Left forelimb (tissue), 1 donor: ENCODE measurements around the gene PTGES2.
"Not testable (repeated sequence)": the region's sequence is repeated elsewhere in the genome, so short reads cannot be mapped to it uniquely, and the experiment has no call there.

Experiments
- DNase-seq: peaks from one replicate; pipeline ENCODE4 v3.0.0-alpha.2; 2018; ENCODE audit warnings: low spot score

Gene PTGES2

GRCh38 chr9:128136816-128137793 is 9.6 kb upstream of the PTGES2 start:
- DNase-seq: no peak

DNA sequence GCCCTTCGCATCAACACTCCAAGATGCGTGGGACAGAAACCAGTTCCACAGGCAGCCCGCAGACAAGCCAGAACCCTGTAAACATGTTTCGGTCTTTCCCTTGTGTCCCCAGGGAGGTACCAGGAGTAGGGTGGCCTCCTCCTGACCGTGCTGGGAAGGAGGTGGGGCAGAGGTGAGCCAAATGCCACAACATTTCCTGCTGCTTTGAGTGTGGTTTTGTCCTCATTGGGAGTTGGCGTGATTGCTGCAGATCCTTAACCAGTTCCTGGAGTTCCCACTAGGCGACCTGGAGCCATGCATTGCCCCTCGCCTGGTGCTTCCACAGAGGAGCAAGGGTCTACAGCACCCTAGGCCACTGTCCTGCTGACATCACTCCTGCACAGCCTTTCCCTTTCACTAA is 8.0 kb upstream of the PTGES2 start:
- DNase-seq: peak; percentile 50

- DNase-seq: not testable (repeated sequence)
These were observed 4.6 kb upstream of the PTGES2 start for GRCh38 chr9:128132139-128132538.

GRCh38 chr9:128131346-128131745 is 3.8 kb upstream of the PTGES2 start:
- DNase-seq: not testable (repeated sequence)

GRCh38 chr9:128130651-128131050 is 3.1 kb upstream of the PTGES2 start:
- DNase-seq: not testable (repeated sequence)

DNA sequence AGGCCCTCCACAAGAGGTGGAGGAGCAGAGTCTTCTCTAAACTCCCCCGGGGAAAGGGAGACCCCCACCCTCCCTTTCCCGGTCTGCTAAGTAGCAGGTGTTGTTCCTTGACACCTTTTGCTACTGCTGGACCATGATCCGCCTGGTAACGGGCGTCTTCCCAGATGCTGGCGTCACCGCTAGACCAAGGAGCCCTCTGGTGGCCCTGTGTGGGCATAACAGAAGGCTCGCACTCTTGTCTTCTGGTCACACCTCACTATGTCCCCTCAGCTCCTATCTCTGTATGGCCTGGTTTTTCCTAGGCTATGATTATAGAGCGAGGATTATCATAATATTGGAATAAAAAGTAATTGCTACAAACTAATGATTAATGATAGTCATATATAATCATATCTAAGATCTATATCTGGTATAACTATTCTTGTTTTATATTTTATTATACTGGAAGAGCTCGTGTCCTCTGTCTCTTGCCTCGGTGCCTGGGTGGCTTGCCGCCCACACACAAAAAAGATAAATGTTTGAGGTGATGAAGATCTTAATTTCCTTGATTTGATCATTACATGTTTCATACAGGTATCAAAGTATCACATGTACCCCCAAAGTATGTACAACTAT is 2.6 kb upstream of the PTGES2 start:
- DNase-seq: not testable (repeated sequence)

GRCh38 chr9:128128836-128129590 is 1.5 kb upstream of the PTGES2 start:
- DNase-seq: no peak

DNA sequence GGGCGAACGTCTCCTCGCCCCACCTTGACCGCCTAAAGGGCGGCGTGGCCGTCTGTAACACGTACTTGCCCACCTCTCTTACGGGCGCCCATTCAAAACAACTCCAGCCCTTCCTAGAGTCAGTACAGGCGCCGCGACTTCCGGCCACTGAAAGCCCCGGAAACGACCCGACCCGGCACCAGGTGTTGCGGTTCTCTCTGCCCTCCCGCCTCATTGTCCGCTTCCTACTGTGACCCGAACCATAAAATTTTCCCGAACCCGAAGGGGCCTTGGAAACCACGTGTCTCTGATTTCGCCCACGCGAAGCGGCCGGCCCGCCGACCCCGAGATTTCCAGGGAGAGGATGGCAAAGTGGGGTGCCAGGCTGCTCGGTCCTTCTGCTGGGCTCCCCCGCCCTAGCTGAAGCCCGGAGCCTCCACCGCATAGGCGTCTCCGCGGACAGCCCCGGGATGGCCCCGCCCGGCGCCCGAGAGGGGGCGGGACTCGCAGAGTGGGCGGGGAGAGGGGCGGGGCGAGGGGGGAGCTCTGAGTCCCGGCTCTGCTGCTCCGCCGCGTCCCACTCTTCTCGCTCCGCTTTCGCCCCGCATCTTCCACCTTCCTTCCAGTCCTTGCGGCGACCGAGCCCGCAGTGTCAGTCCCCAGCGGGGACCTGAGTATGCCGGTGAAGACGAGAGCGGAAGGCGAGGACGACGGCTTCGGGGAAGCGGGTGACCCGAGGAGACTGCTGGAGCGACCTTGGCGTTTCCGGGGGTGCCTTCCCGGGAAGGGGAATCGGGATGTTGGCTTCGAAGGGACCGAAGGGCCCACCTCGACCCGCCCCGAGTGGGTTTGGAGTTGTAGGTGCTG is 684 bp upstream of the PTGES2 start:
- peak; percentile 93 for DNase-seq

- DNase-seq: no peak
These were observed 1.8 kb downstream of the PTGES2 start for GRCh38 chr9:128125580-128126354.

GRCh38 chr9:128124873-128125579 is 2.5 kb downstream of the PTGES2 start:
- DNase-seq: no peak

GRCh38 chr9:128124451-128124850 is 3.1 kb downstream of the PTGES2 start:
- DNase-seq: no peak

GRCh38 chr9:128123451-128124080 is 4.0 kb downstream of the PTGES2 start:
- no peak for DNase-seq

DNA sequence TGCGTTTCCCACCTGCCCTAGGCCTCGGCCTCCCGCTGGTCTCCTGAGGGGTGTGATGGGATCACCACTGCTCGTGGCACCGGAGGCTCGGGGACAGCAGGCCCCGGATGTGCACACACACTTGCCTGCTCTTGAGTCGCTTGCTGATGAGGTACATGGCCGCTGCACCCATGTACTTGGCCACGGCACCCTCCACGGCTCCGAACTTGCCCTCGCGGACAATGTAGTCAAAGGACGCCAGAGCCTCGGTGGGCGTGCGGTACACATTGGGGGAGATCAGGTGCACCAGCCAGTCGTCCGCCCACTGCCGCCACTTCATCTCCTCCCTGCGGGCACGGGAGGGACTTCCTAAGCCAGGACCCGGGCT is 4.7 kb downstream of the PTGES2 start:
- DNase-seq: no peak

- no peak for DNase-seq
These were observed 5.4 kb downstream of the PTGES2 start for GRCh38 chr9:128121924-128122808.

DNA sequence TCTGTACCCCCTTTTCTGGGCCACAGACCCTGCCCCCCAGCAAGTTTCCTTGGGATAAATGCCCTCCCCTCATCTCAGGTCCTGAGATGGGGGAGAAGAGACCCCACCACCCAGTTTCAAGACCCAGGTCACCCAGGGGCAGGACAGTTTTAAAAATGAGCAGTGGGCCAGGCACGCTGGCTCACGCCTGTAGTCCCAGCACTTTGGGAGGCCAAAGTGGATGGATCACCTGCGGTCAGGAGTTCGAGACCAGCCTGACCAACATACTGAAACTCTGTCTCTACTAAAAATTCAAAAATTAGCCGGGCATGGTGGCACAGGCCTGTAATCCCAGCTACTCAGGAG is 6.1 kb downstream of the PTGES2 start:
- DNase-seq: no peak

DNA sequence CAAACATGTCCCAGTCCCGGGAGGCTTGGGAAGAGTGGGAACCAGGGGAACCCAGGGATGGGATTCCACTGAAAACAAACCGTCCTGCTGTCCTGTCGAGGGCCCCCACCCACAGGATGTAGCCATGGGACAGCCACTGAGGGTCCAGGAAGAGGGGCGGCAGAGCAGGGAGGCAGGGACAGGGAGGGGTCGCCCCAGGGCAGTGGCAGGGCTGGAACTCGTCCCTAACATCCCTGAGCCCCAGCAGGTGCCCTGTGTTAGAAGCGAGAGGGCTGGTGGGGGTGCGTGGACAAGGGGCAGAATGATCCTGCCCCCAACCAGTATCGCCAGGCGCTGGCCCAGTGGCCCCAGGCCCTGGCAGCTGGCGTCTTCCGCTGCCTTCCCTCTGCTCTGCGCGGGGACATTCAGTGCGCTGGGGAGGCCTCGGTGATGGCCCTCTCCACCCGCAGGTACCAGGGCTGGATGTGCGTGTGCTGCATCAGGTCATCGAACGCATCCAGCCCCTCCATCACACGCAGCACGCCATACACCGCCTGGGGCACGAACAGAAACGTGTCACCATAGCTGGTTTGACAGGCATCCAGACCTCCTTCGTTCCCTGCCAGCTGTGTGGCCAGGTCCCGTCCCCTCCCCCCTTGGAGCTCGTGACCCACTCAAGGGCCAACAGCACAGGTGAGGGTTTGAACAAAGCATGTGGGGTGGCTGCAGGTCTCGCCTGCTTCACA is 6.6 kb downstream of the PTGES2 start:
- no peak for DNase-seq

DNA sequence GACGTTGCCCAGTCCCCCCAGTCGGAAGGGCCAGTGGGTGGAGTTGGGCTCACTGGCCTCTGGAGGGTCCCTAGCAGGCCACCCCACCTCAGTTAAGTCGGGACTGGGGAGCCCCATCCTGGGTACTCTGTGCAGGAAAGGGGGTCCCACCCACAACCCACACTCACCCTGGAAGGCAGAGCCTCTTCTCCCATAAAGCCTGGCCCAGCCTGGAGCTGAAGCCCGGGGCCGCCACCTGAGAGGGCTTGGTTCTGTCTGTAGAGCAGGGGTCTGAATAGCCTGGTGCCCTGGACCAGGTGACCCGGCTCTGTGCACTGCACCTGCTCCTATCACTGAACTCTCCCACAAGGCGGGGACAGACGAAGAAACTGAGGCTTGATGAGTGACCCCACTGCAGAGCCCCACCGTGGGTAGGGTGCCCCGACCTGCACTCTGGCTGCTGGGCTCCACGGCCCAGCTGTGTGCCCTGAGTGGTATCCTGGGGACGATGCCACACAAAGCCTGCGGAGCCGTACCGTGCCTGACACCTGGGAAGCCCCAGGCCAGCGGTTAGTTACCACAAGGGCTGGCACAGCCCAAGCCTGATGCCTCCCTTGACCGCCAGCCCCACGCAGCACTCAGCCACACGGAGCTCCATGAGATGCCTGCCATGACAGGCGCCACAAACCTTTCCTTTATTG is 7.3 kb downstream of the PTGES2 start:
- no peak for DNase-seq
